ENCODE measurements around the gene SNRNP25.

- TF ChIP-seq, protein P1, sequence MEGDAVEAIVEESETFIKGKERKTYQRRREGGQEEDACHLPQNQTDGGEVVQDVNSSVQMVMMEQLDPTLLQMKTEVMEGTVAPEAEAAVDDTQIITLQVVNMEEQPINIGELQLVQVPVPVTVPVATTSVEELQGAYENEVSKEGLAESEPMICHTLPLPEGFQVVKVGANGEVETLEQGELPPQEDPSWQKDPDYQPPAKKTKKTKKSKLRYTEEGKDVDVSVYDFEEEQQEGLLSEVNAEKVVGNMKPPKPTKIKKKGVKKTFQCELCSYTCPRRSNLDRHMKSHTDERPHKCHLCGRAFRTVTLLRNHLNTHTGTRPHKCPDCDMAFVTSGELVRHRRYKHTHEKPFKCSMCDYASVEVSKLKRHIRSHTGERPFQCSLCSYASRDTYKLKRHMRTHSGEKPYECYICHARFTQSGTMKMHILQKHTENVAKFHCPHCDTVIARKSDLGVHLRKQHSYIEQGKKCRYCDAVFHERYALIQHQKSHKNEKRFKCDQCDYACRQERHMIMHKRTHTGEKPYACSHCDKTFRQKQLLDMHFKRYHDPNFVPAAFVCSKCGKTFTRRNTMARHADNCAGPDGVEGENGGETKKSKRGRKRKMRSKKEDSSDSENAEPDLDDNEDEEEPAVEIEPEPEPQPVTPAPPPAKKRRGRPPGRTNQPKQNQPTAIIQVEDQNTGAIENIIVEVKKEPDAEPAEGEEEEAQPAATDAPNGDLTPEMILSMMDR (IDR thresholded peaks at IDR 0.05; ENCODE audit: extremely low read depth in 1 of 2, insufficient read depth in 1 of 2, low read depth in 1 of 2, low read length in 2 of 2): no peak
- TF ChIP-seq GATA2 (IDR thresholded peaks at IDR 0.05; ENCODE audit: insufficient read depth, insufficient read length, low read depth, low read length): no peak
- TF ChIP-seq POLR2AphosphoS5 (IDR thresholded peaks at IDR 0.05; ENCODE audit: insufficient read depth, low read depth, low read length): no peak
Measured at GRCh38 chr16:34648-34987, 19.0 kb upstream of the SNRNP25 start.
